DMS79 treated with DMSO at 0.1 percent for 48 hours (cell line): ENCODE data around the gene SLC8A1.

Experiments used
- DNase-seq: peaks from one replicate; lab custom pipeline; 2025; lab: John Stamatoyannopoulos, UW

Gene SLC8A1

GRCh38 chr2:40310303-40310702 lies 141.6 kb downstream of the SLC8A1 start:
- no peak for DNase-seq

GRCh38 chr2:40304340-40304739 lies 147.6 kb downstream of the SLC8A1 start:
- no peak for DNase-seq

- no peak for DNase-seq
Observed at GRCh38 chr2:40303746-40304145, 148.1 kb downstream of the SLC8A1 start.

- DNase-seq = no peak
Observed at GRCh38 chr2:40302751-40303325, 149.1 kb downstream of the SLC8A1 start.

- no peak for DNase-seq
Observed at GRCh38 chr2:40300391-40300790, 151.5 kb downstream of the SLC8A1 start.

GRCh38 chr2:40299781-40300180 lies 152.1 kb downstream of the SLC8A1 start:
- DNase-seq = no peak

- no peak for DNase-seq
Observed at GRCh38 chr2:40299173-40299572, 152.7 kb downstream of the SLC8A1 start.

- no peak for DNase-seq
Observed at GRCh38 chr2:40298026-40298425, 153.9 kb downstream of the SLC8A1 start.

GRCh38 chr2:40292291-40292690 lies 159.6 kb downstream of the SLC8A1 start:
- no peak for DNase-seq

GRCh38 chr2:40289771-40290404 lies 162.0 kb downstream of the SLC8A1 start:
- DNase-seq = no peak

GRCh38 chr2:40287773-40288172 lies 164.1 kb downstream of the SLC8A1 start:
- no peak for DNase-seq

- no peak for DNase-seq
Observed at GRCh38 chr2:40287195-40287594, 164.7 kb downstream of the SLC8A1 start.

GRCh38 chr2:40286721-40287120 lies 165.2 kb downstream of the SLC8A1 start:
- DNase-seq = no peak

GRCh38 chr2:40285391-40285790 lies 166.5 kb downstream of the SLC8A1 start:
- DNase-seq = no peak

GRCh38 chr2:40284797-40285196 lies 167.1 kb downstream of the SLC8A1 start:
- no peak for DNase-seq

GRCh38 chr2:40283111-40283909 lies 168.6 kb downstream of the SLC8A1 start:
- DNase-seq = no peak

- no peak for DNase-seq
Observed at GRCh38 chr2:40282428-40282827, 169.5 kb downstream of the SLC8A1 start.

GRCh38 chr2:40281021-40281940 lies 170.6 kb downstream of the SLC8A1 start:
- DNase-seq = no peak

GRCh38 chr2:40279482-40279881 lies 172.4 kb downstream of the SLC8A1 start:
- no peak for DNase-seq

- no peak for DNase-seq
Observed at GRCh38 chr2:40279001-40279400, 172.9 kb downstream of the SLC8A1 start.

- DNase-seq = no peak
Observed at GRCh38 chr2:40276076-40276475, 175.8 kb downstream of the SLC8A1 start.

- DNase-seq = no peak
Observed at GRCh38 chr2:40274270-40274669, 177.6 kb downstream of the SLC8A1 start.
